Loucy (cell line): ENCODE data around the gene C11orf58.

ENCODE experiments used
- CTCF ChIP-seq: fragments of 200-600 bp; sonication (generic); conservative IDR thresholded peaks from 2 replicates; pipeline ENCODE4 v1.5.1; 2014; ENCODE audit warnings: mild to moderate bottlenecking, antibody characterized with exemption, low read length
- EZH2phosphoT487 ChIP-seq: fragments of 200-600 bp; IDR thresholded peaks from 2 replicates; pipeline ENCODE4 v1.6.1; 2018; ENCODE audit warnings: antibody characterized with exemption, mild to moderate bottlenecking, moderate library complexity, borderline replicate concordance

DNA sequence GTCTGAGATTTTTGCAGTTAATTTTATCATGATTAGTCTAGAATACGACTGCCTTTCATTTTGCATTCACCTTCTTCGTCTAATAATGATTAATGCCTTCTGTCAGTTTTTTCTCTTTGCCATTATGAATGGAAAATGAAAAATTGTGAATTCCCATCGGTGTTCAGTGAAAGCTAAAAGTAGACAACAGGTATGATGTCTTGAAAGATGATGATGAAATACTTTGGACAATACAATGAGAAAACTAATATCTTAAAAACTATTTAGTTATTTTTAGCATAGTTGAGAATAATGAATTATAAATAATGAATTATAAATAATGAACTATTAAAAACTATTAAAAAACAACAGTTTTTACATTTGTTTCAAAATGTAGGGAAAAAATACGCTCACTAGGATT, 5.0 kb downstream of the C11orf58 start:
- TF ChIP-seq CTCF (no peak), EZH2phosphoT487 (no peak)
